HK-2 (cell line): ENCODE data around the gene PILRA.
"Not testable (repeated sequence)": the region's sequence is repeated elsewhere in the genome, so short reads cannot be mapped to it uniquely, and the experiment has no call there.

Source experiments
- DNase-seq: peaks from one replicate; pipeline ENCODE4 v3.0.0-alpha.2; 2018; ENCODE audit not compliant: unreplicated experiment

PILRA gene

DNA sequence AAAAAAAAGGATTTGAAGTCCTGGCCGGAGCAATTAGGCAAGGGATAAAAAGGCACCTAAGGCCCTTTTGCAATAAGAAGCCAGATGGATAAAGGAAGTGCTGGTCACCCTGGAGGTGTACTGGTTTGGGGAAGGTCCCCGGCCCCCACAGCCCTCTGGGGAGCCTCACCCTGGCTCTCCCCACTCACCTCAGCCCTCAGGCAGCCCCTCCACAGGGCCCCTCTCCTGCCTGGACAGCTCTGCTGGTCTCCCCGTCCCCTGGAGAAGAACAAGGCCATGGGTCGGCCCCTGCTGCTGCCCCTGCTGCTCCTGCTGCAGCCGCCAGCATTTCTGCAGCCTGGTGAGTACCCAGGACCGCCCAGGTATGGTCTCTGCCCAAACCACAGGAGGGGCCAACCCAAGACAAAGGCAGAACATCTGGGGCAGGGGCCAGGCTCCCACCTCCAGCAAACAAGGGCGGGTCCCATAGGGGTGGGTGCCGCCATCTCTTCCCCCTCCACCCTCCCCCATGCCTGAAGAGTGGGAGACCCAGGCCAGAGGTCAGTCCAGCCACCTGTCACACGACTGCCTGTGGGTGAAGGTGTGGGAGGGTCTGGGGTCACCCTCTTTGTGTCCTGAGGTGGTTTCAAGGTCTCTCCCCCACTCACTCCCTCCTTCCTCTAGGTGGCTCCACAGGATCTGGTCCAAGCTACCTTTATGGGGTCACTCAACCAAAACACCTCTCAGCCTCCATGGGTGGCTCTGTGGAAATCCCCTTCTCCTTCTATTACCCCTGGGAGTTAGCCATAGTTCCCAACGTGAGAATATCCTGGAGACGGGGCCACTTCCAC is 15.0 kb upstream of the PILRA start, which contains the start of gene PILRB:
Gene PILRB, plus strand, starts transcription at position 91 of the 830 bp plus-strand sequence. Its CDS starts 186 bp downstream, at position 277.
- no peak for DNase-seq

DNA sequence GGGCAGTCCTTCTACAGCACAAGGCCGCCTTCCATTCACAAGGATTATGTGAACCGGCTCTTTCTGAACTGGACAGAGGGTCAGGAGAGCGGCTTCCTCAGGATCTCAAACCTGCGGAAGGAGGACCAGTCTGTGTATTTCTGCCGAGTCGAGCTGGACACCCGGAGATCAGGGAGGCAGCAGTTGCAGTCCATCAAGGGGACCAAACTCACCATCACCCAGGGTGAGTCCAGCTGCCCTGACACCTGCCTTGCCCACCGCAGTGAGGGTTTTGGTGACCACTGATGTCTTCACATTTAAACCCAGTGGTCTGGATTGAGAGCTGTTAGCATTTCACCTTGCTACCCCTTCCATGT is 14.5 kb upstream of the PILRA start:
- DNase-seq = no peak

DNA sequence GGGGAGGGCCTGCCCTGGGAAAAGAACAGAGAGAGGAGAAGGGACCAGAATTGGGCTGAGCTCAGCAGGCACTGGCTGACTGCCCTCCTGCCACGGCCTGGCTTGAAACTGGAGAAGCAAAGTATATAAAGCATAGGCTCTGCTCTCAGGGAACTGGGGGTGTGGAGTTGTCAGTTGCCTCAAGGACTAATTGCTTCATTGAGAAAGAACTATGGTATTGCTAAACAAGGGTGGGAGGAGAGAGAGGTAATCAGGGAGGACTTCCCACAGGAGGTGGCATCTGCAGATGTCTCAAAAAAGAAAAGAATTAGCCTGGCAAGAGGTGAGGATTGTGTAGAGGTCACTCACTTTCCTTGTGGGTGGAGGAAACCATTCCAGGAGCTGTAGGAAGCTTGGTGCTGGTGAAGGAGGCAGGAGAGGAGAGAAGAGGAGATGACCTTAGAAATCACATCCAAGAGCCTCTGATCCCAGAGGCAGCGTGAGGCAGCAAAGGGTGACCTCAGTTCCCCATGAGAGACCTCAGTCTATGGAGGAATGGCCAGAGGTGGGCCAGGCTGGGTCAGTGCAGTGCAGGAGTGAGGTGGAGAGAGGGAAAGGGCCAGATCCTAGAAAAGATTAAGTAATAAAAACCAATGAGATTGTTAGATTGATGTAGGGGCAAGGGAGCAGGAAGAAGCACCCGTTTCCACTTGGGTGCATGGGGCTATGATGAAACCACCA is 13.0 kb upstream of the PILRA start:
- DNase-seq = no peak

DNA sequence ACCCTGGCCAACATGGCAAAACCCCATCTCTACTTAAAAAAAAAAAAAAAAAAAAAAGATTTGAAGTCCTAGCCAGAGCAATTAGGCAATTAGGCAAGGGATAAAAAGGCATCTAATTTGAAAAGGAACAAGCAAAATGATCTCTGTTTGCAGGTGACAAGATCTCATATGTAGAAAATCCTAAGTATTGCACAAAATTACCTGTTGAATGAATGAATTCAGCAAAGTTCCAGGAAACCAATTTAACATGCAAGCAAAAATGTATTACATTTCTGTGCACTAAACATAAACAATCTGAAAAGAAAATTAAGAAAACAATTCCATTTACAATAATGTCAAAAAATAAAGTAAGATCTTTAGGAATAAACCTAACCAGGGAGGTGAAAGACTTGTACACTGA is 10.2 kb upstream of the PILRA start:
- DNase-seq = no peak

DNA sequence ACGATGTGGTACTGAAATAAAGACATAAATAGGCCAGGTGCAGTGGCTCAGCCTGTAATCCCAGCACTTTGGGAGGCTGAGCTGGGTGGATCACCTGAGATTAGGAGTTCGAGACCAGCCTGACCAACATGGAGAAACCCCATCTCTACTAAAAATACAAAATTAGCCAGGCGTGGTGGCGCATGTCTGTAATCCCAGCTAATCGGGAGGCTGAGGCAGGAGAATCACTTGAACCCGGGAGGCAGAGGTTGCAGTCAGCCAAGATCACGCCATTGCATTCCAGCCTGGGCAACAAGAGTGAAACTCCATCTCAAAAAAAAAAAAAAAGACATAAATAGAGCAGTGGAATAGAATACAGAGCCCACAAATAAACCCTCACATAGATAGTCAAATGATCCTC is 9.5 kb upstream of the PILRA start:
- DNase-seq = not testable (repeated sequence)

DNA sequence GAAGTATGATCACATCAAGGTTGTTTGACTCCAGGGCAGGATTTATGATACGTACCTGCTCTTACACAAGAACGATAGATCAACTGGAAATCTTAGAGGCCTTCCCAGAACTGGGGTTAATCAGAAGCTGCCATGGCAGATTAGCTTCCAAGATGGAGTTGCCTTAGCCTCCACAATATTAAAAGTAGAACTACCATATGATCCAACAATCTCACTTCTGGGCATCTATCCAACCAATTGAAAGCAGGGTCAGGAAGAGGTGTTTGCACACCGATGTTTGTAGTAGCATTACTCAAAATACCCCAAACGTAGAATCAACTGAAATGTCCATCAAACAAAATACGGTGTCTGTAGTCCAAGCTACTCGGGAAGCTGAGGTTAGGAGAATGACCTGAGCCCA is 8.8 kb upstream of the PILRA start:
- no peak for DNase-seq

DNA sequence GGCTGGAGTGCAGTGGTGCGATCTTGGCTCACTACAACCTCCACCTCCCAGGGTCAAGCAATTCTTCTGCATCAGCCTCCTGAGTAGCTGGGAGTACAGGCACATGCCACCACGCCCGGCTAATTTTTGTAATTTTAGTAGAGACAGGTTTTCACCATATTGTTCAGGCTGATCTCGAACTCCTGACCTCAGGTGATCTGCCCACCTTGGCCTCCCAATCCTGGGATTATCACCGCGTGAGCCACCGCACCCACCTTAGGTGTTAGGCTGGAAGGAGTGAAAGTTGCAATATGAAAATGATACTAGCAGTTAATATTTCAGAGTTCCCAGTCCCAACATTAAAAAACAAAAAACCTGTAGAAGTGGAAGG is 7.3 kb upstream of the PILRA start:
- not testable (repeated sequence) for DNase-seq

DNA sequence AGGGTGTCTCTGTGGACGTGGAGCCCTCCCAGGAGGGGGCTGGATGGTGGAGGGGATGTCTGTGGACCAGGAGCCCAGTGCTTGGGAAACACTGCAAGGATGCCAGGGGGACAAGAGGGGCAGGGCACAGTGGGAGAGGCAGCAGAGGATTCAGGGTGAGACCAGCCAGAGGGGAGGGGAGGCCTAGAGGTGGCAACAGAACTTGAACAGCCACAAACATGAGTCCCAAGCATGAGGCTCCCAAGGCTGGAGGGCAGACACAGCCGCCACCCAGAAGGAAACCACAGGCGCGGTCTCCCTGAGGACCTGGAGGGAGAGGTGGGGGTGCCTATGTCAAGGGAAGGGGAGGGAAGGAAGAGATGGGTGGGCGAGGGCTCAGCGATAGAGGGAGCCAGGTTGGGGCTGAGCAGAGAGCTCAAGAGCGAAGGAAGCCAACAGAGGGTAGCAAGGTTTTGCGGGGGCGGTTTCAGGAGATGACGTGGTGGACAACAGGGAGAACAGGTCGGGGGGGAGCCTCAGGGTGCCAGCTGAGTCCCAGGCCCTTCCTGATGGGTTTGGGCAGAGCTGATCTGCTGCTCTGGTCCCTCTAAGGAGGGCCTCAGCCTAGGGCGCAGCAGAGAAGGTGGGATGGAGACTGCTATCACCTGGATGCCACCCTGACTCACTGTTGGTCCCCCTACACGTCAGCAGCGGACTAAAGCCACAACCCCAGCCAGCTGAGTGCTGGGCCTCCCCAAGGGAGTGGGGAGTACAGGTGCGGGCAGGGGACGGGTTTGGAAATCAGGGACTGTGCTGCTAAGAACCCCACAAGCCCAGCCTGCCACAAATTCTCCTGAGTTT is 6.7 kb upstream of the PILRA start:
- DNase-seq = no peak

DNA sequence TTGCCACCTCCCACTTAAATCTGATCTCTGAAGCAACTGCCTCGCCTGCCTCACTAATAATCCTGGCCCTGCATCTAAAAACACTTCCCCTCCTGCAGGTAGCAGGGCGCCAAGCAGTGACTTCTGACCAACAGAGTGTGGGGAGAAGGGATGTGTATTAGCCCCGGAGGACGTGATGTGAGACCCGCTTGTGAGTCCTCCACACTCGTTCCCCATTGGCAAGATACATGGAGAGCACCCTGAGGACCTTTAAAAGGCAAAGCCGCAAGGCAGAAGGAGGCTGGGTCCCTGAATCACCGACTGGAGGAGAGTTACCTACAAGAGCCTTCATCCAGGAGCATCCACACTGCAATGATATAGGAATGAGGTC is 6.1 kb upstream of the PILRA start:
- DNase-seq = no peak

DNA sequence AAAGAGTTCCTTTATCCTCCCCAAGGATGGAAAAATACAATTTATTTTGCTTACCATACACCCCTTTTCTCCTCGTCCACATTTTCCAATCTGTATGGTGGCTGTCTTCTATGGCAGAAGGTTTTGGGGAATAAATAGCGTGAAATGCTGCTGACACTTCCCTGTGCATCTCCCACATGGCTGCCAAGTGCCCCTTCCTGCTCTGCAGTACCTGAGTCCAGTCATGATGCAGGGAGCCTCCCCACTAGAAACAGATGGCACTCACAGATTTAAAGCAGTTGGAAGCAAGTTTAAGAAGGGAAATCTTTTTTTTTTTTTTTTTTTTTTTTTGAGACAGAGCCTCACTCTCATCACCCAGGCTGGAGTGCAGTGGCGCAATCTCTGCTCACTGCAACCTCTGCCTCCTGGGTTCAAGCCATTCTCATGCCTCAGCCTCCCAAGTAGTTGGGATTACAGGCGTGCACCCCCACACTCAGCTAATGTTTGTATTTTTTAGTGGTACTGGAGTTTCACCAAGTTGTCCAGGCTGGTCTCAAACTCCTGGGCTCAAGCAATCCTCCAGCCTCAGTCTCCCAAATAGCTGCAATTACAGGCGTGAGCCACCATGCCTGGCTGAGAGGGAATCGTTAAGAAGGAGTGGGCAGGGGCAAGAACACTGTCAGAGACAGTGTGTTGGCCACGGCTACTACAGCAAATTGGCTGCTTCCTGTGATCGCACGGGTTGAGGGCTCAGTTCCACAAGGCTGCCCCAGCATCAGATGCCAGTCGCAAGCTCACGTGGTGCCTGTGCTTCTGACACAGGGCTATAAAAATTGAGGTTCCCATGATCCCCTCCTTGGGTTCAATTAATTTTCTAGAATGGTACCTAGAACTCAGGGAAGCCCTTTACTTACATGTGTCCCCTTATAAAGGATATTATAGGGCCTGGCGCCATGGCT is 5.3 kb upstream of the PILRA start:
- no peak for DNase-seq

DNA sequence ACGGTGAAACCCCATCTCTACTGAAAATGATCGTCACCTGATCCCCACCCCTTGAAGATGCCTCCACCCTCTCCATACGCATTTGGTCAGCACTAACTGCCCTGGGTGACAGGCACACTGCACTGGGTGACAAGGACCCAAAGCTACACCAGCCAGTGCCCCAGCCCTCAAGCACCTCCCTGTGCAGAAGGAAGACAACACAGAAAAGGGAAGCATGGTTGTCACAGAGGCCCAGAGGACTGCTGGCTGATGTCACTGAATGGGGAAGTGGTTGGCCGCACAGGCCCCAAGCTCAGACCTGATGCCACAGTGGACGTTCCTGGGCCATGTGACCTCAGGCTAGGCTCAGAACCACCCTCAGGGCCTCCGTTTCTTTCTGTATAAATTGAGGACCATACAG is 4.2 kb upstream of the PILRA start:
- peak; percentile 17 for DNase-seq

DNA sequence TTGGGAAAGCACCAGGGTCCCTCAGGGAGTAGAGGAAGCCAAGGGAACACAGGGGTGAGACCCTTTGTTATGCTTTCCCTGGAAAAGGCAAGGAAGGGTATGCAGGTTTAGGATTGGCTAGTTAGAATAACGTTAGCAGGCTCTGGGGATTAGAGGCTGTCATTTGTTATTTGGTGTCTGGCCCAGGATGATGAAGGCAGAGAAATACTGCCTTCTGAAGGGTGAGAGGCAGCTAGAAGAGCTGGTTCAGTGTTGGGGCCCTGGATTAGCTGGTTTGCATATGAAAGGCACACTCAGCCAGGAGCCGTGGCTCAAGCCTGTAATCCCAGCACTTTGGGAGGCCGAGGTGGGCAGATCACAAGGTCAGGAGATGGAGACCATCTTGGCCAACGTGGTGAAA is 3.0 kb upstream of the PILRA start:
- no peak for DNase-seq

DNA sequence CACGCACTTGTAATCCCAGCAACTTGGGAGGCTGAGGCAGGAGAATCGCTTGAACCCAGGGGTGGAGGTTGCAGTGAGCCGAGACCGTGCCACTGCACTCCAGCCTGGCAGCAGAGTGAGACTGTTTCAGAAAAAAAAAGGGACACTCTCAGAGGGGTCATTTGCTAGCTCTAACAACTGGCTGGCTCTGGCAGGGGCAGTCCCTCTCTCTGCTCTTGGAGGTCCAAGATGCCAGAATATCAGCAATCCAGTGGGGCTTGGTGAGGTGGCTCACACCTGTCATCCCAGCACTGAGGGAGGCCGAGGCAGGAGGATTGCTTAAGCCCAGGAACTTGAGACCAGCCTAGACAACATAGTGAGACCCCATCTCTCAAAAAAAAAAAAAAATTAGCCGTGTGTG is 2.5 kb upstream of the PILRA start:
- no peak for DNase-seq

DNA sequence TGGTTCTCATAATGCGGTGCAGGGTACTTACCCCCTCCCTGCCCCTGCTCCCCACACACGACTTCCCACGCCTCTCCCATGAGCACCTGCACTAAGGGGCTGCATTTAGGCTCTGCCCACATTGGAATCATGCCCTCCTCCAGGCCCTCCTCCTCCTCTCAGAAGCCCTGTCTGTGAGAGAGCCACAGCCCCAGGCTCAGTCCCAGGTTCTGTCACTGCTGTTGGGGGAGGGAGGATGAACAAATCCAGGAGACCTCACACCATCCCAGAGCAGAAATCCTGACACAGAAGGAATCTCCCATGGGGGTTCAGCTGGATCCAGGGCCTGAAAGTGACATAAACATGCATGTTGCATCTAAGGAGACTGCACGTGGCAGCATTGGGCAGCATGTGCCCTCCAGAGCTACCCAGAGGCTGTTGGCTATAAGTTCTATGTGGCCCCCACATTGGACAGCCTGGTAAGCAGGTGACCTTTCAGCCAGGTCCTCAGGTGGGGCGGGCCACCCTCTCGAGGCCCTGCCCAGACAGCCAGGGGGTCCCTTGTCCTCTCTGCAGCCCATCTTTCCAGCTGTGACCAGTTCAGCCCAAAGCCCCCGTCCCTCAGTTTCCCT is 1.6 kb upstream of the PILRA start:
- DNase-seq = no peak

DNA sequence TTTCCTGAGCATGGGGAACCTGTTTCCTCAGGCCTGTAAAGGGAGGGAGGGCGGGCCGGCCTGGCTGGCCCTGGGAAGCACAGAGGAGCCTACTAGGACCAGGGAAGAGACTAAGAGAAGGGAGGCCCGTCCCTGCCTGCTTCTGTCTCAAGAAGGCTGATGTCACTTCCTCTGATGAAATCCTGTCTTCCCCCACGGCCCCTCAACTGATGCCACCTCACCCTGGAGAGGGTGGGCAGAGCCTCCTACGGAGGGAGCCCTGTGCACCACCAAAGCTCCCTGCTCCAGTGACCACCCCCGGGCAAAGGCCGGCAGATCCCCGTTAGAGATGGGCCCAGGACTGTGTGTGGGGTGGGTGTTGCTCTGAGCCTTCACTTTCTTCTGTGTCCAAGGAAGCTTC is 1.0 kb upstream of the PILRA start:
- DNase-seq = peak; percentile 22

DNA sequence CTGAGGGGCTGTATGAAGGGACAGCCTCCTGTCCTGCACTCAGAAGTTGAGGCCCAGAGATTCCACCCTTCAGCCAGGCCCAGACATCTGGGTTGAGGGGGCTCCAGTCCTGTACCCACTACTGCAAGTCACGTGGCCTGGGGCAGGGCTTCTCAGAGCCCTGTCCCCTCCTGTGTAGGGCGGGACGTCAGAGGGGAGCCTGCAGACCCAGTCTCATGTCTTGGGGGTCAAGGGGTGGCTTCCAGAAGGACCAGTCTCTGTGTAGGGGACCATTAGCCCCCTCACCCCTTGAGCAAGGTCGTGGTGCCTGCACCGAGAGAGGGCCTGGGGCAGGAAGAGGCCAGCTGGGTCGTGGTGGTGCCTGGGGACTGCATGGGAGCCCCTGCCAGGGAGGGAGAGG is 593 bp upstream of the PILRA start:
- no peak for DNase-seq

DNA sequence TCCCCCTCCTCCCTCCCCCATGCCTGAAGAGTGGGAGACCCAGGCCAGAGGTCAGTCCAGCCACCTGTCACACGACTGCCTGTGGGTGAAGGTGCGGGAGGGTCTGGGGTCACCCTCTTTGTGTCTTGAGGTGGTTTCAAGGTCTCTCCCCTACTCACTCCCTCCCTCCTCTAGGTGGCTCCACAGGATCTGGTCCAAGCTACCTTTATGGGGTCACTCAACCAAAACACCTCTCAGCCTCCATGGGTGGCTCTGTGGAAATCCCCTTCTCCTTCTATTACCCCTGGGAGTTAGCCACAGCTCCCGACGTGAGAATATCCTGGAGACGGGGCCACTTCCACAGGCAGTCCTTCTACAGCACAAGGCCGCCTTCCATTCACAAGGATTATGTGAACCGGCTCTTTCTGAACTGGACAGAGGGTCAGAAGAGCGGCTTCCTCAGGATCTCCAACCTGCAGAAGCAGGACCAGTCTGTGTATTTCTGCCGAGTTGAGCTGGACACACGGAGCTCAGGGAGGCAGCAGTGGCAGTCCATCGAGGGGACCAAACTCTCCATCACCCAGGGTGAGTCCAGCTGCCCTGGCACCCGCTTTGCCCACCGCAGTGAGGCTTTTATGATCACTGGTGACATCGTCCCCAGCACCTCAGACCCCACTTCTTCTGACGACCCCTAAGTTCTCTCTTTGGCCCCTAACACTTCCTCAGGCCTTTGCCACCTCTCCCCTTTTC is 747 bp downstream of the PILRA start:
- DNase-seq = peak; percentile 28

DNA sequence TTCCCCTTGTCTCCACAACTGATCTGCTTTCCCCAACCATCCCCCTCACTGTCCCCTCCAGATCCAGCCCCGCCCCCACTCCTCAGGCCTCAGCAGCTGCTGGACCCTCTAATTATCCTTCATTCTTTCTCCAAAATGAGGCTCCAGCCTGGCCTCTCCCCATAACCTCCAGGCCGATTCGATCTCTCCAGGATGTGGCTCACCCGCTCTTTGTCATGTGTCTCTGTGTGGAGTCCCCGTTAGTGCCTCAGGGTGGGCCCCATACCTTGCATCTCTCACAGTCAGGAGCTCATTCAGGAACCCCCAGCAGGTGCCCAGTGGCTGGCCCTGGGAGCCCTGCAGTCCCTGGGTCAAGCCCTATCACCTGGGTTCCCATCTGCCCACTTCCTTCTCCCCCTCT is 1.3 kb downstream of the PILRA start:
- no peak for DNase-seq

DNA sequence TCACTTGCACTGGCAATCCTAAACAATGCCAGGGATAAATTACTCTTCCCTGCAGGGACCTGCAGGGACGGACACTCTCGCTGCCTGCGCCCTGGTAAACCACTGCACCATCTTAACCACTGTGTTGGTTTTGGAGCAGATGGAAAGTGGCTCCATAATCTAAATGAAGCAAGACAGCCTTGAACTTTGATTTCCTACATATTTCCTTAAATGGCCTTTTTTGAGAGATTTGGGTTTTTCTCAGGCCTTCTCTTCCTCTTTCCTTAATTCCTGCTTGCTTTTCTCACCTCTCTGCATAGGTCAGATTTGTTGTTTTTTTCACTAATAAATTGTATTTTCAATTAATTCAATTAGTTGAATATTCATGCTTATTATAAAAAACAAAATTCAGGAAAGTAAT is 2.8 kb downstream of the PILRA start:
- DNase-seq = no peak

DNA sequence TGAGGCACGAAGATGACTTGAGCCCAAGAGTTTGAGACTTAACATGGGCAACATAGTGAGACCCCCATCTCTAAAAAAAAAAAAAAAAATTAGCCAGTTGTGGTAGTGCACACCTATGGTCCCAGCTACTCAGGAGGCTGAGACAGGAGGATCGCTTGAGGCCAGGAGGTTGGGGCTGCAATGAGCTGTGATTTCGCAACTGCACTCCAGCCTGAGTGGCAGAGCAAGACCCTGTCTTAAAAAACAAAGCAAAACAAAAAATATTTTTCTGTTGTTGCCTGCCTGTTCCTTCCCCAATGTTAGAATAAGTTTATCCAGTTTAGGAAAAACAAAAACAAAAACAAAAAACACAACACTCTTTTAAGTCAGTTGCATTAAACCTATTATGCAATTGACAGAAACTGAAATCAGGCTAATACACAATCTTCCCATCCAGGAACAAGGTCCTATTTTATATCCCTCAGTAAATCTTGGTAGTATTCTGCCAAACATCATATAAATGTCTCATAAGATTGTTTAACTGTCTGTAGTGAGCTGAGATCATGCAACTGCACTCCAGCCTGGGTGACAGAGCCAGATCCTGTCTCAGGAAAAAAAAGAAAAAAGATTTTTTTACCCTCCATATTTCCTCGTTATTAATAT is 4.9 kb downstream of the PILRA start:
- DNase-seq = no peak
